ENCODE data around the gene SDSL.

SDSL gene

DNA sequence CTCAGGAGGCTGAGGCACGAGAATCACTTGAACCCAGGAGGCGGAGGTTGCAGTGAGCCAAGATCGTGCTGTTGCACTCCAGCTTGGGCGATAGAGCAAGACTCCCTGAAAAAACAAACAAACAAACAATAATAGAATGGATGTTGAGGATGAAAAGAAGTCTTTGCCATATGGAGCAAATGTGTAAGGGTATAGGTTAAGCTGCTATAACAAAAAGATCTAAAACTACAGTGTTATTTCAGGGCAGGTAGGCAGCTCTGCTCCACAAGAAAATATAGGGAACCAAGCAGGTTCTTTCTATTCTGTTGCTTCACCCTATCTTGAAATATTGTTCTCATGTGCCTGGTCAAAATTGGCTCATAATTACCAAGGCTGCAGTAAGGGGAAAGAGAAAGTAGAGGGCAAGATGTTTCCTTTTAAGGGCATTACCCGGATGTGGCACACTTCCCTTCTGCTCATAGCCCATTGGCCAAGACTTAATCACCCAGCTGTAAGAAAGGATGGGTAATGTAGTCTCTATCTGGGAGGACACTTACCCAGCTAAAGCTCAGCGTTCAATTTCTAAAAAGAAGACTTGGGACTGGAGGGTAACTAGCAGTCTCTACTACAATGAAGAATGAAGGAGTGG is 23.5 kb downstream of the SDSL start:
- no peak for TF ChIP-seq EZH2phosphoT487 (IDR thresholded peaks at IDR 0.05; ENCODE audit: borderline replicate concordance, low read length)
- TF ChIP-seq, protein P1, sequence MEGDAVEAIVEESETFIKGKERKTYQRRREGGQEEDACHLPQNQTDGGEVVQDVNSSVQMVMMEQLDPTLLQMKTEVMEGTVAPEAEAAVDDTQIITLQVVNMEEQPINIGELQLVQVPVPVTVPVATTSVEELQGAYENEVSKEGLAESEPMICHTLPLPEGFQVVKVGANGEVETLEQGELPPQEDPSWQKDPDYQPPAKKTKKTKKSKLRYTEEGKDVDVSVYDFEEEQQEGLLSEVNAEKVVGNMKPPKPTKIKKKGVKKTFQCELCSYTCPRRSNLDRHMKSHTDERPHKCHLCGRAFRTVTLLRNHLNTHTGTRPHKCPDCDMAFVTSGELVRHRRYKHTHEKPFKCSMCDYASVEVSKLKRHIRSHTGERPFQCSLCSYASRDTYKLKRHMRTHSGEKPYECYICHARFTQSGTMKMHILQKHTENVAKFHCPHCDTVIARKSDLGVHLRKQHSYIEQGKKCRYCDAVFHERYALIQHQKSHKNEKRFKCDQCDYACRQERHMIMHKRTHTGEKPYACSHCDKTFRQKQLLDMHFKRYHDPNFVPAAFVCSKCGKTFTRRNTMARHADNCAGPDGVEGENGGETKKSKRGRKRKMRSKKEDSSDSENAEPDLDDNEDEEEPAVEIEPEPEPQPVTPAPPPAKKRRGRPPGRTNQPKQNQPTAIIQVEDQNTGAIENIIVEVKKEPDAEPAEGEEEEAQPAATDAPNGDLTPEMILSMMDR (IDR thresholded peaks at IDR 0.05; ENCODE audit: low read depth, low read length, poor library complexity, severe bottlenecking), result no peak

DNA sequence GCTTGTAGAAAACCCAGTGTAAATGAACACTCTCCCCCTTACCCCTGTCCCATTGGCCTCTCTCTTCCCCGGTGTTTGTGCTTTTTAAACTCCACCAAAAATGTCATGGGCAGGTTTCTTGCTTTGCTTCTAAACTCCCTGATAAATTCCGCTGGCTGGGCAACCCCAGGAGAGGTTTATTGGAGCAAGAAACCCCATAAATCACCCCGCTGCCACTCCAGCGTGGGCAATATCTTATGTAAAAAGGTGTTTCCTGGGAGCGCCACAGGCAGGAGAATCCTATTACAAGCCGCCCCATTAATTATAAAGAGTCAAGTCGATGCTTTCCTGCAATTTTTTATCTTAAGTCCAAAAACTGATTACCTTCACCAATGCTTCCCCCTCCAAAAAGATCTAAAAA is 26.7 kb downstream of the SDSL start:
- no peaks in the 10 kb centered on the region for H3K36me3 ChIP-seq (ENCODE audit: control insufficient read depth, low read length)
- no peaks in the 10 kb centered on the region for H3F3A ChIP-seq (ENCODE audit: control insufficient read depth, insufficient read depth)
- no peaks in the 10 kb centered on the region for H3K79me2 ChIP-seq (ENCODE audit: control insufficient read depth, low read length)
- no peaks in the 10 kb centered on the region for H3K9me2 ChIP-seq (replicated peaks; ENCODE audit: control insufficient read depth, low read length)
- no peak overlapping the region for H3K27ac ChIP-seq (ENCODE audit: low read depth, low read length)
- H3K9me3 ChIP-seq (ENCODE audit: control insufficient read depth, insufficient read depth, low read length), result no peaks in the 10 kb centered on the region
- H3K4me3 ChIP-seq (ENCODE audit: low read length), result no peak overlapping the region
- no peaks in the 10 kb centered on the region; the same call in 1 of the 2 replicates for H3K27me3 ChIP-seq (ENCODE audit: control insufficient read depth, low read length)
- TF ChIP-seq EZH2phosphoT487 (IDR thresholded peaks at IDR 0.05; ENCODE audit: borderline replicate concordance, low read length), result no peak
- TF ChIP-seq, protein P1 (IDR thresholded peaks at IDR 0.05; ENCODE audit: low read depth, low read length, poor library complexity, severe bottlenecking), result no peak
- no peaks in the 10 kb centered on the region for H4K20me1 ChIP-seq (ENCODE audit: control insufficient read depth, insufficient read depth, low read depth, low read length)
- no peaks in the 10 kb centered on the region for H3K4me1 ChIP-seq (ENCODE audit: control insufficient read depth, low read length)
- H3K4me2 ChIP-seq (ENCODE audit: low read length), result no peak overlapping the region

More for the DNA sequence above, 23.5 kb downstream of the SDSL start:
- H3K9me3 ChIP-seq (ENCODE audit: control insufficient read depth, insufficient read depth, low read length), result no peaks in the 10 kb centered on the region
- no peak overlapping the region for H3K4me3 ChIP-seq (ENCODE audit: low read length)
- H3K79me2 ChIP-seq (ENCODE audit: control insufficient read depth, low read length), result no peaks in the 10 kb centered on the region
- H4K20me1 ChIP-seq (ENCODE audit: control insufficient read depth, insufficient read depth, low read depth, low read length), result no peaks in the 10 kb centered on the region
- H3K27me3 ChIP-seq (ENCODE audit: control insufficient read depth, low read length), result peaks cover under 1% of the 10 kb centered on the region; the same call in 1 of the 2 replicates
- H3F3A ChIP-seq (ENCODE audit: control insufficient read depth, insufficient read depth), result no peaks in the 10 kb centered on the region
- no peak overlapping the region for H3K27ac ChIP-seq (ENCODE audit: low read depth, low read length)
- no peaks in the 10 kb centered on the region for H3K4me1 ChIP-seq (ENCODE audit: control insufficient read depth, low read length)
- no peak overlapping the region for H3K4me2 ChIP-seq (ENCODE audit: low read length)
- no peaks in the 10 kb centered on the region for H3K9me2 ChIP-seq (replicated peaks; ENCODE audit: control insufficient read depth, low read length)
- no peaks in the 10 kb centered on the region for H3K36me3 ChIP-seq (ENCODE audit: control insufficient read depth, low read length)

DNA sequence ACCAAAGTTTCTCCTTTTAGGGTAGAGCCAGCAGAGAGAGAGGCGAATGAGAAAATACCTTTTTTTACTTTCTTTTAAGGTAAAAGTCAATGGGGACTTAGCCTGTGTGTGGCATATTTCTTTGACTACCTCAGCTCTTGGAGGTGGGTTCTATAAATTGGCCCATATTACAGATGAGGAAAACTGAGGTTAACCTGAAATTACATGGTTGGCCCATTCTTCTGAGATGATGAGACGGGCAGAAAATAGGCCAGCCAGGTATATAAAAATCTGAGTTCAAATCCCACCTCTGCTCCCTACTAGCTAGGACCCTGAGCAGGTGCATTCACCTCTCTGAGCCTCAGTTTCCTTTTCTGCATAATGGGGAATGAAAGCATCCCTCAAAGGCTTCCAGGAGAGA is 27.1 kb downstream of the SDSL start:
- no peak overlapping the region for H3K4me3 ChIP-seq (ENCODE audit: low read length)
- no peaks in the 10 kb centered on the region for H3K79me2 ChIP-seq (ENCODE audit: control insufficient read depth, low read length)
- H3K9me3 ChIP-seq (ENCODE audit: control insufficient read depth, insufficient read depth, low read length), result no peaks in the 10 kb centered on the region
- no peaks in the 10 kb centered on the region for H3K4me1 ChIP-seq (ENCODE audit: control insufficient read depth, low read length)
- H4K20me1 ChIP-seq (ENCODE audit: control insufficient read depth, insufficient read depth, low read depth, low read length), result no peaks in the 10 kb centered on the region
- no peaks in the 10 kb centered on the region for H3K9me2 ChIP-seq (replicated peaks; ENCODE audit: control insufficient read depth, low read length)
- no peak overlapping the region for H3K27ac ChIP-seq (ENCODE audit: low read depth, low read length)
- H3F3A ChIP-seq (ENCODE audit: control insufficient read depth, insufficient read depth), result no peaks in the 10 kb centered on the region
- no peaks in the 10 kb centered on the region; the same call in 1 of the 2 replicates for H3K27me3 ChIP-seq (ENCODE audit: control insufficient read depth, low read length)
- no peak overlapping the region for H3K4me2 ChIP-seq (ENCODE audit: low read length)
- H3K36me3 ChIP-seq (ENCODE audit: control insufficient read depth, low read length), result no peaks in the 10 kb centered on the region
- TF ChIP-seq, protein P1 (IDR thresholded peaks at IDR 0.05; ENCODE audit: low read depth, low read length, poor library complexity, severe bottlenecking), result no peak
- no peak for TF ChIP-seq EZH2phosphoT487 (IDR thresholded peaks at IDR 0.05; ENCODE audit: borderline replicate concordance, low read length)
